HuH-7 (cell line): Measurements from ENCODE around the gene CTNNA3.
A peak's percentile ranks its signal among the peaks of the same experiment; 100 is the strongest.

Source experiments
- DNase-seq: peaks from one replicate; pipeline ENCODE4 v3.0.0; 2011; ENCODE audit warnings: low spot score

The CTNNA3 gene

GRCh38 chr10:67114945-67115344 lies 581.0 kb downstream of the CTNNA3 start:
- DNase-seq, result peak; percentile 26

GRCh38 chr10:67112765-67113164 lies 583.2 kb downstream of the CTNNA3 start:
- DNase-seq, result no peak

- no peak for DNase-seq
Observed at GRCh38 chr10:67110286-67110685, 585.7 kb downstream of the CTNNA3 start.

DNA sequence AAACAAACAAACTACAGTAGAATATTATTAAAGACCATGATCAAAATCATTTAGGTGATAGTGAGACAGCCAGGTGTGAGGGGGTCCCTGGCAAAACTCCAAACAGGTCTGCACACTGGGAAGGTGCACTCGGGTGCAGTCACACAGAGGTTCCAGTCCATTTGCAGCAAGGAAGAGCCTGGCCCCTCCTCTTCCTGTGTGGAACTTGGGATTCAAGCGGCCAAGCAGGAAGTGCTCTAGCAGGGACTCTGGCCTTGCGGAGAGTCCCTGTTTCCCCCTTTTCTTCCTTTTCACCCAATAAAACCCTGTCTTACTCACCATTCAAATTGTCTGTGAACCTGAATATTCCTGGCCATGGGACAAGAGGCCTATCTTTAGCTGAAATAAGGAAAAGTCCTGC lies 588.3 kb downstream of the CTNNA3 start:
- DNase-seq, result no peak

DNA sequence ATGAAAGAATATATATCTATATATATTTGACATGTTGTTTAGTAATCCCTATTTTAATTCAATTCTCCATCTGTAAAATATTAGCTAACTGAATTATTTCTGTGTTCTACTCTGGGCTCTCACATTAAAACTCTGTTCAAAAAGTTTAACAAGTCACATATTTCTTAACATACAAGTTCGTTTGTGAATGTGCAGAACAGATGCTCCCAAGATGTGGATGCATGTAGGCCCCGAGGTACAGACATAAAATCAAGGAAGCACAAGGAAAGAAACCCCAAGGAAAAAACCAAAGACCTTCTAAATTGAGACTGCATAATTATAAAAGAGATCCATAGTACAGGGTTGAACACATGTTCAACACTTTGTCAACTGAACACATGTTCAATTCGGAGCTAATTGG lies 595.0 kb downstream of the CTNNA3 start:
- DNase-seq, result no peak

DNA sequence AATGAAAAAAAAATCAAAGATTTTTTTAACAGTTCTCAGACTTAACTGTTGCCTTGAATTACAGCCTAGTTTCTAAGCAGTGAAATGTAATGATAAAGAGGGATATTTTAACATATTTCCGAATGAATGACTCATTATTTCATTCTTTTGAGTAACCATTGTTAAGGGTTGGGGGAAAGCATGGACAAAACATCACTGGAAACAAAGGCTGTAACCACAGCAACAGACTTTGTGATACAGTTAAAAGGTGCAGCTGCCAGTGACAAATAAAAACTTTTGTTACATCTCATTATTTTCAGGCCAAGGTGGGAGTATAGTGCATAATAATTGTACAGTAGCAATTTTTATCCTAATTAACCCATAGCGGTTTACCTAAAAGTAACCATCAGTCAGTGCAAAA lies 597.5 kb downstream of the CTNNA3 start:
- no peak for DNase-seq

- DNase-seq, result no peak
Observed at GRCh38 chr10:67095531-67095930, 600.5 kb downstream of the CTNNA3 start.

DNA sequence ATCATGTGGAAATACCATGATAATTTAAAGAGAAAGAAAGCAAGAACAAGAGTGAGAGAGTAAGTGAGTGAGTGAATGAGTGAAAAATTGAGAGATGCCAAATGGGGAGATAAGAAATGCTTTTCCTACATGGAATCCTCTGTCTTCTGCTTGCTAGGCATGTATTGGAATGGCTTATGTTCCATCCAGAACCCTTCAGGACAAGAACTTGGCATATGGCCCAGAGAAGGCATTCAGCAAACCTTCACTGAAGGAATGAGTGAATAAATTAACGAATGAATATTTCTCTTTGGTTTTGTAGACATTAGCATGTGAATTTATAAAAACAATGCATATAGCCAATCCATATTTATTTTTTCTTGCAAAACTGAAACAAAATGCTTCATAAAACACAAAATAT lies 608.0 kb downstream of the CTNNA3 start:
- DNase-seq, result no peak

GRCh38 chr10:67087135-67087425 lies 608.9 kb downstream of the CTNNA3 start:
- DNase-seq, result no peak

- DNase-seq, result no peak
Observed at GRCh38 chr10:67086327-67087134, 609.5 kb downstream of the CTNNA3 start.

GRCh38 chr10:67079126-67079525 lies 616.9 kb downstream of the CTNNA3 start:
- no peak for DNase-seq

DNA sequence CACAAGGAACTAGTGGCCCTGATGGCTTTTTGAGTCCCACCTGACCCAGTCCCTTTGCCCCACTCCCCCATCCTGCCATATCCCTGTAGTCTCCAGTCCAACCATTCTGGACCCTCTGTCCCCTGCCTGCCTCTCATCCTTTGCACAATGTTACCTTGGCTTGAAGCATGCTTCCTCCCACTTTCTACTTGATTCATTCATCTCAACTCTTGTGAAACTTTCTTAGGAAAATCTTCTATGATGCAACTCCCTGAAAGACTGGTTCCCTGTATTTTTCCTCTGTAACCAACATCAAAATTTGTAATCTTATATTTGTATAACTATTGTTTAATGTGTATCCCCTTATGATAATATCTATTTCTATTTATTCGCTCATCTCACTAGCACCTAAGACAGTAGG lies 618.6 kb downstream of the CTNNA3 start:
- DNase-seq, result no peak

DNA sequence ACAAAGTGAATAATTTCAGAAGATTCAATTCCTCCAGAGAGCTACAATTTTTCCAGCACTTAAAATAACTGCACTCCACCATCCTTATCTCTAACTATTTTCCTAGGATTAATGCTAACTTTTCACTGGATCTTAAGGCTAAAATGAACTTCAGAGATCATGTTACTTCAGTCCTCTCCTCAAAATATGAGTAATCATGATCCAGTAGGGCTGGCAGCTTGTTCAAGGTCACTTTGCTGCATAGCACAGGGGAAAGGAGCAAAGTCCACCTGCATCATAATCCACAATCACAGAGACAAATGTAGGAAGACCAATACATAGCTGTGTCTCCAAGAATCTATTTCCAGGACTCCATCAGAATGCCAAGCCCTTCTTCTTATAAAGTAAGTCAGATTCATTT lies 619.9 kb downstream of the CTNNA3 start:
- peak; percentile 4 for DNase-seq

DNA sequence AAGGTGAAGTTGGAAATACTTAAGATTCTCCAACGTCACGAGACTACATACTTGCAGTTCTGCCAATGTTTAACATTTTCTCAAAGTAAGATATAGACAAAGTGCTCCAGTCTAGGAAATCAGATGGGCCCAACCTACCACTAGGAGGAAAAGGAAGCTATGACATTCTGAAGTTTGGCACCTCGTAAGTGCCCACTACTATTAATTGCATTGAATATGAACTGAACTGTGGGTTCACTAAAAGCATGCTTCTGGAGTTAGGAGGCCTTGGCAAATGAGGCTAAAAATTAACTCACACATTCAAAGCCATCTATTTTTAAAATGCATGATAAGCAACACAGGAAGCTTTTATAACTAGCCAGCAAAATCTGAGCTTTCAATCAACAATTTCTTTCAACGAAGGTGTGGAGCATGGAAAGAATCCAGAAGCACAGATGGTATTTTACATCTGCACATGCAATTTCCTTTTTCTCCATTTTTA lies 620.5 kb downstream of the CTNNA3 start:
- no peak for DNase-seq

DNA sequence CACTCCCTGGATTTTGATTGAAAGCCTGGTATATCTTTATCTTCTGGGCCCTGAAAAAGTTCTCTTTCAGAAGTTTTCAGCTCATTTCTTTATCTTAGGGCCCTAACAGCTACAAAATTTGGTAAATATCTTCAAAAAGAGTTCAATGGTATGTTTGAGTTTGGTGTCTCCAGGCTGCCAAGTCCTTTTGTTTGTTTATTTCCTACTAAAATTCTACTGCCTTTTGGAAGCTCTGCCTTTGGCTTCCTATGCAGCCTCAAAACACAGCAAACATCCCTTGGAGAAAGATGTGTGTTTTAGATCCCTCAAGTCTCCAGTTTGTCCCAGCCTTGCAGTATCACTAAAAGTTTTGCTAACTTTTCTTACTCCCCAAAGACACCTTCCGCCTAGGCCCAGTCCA lies 623.3 kb downstream of the CTNNA3 start:
- no peak for DNase-seq

GRCh38 chr10:67050415-67050814 lies 645.6 kb downstream of the CTNNA3 start:
- DNase-seq, result no peak

DNA sequence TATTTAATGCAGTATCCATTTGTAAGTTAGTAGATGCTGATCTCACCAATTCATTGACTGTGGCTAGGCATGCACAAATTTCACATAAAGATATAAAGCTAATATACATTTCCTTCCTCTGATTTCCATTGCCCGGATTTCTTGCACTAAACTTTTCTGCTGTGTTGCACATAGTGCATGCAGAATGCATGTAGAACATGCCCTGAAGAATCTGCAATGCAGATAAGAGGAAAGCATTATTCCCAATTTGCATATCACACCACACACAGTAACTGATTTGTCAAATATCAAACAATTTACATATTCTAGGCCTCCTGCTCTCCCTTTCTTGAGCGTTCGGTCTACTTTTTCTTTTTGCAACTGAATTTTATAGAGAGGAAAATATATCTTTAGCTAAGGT lies 646.0 kb downstream of the CTNNA3 start:
- DNase-seq, result no peak

DNA sequence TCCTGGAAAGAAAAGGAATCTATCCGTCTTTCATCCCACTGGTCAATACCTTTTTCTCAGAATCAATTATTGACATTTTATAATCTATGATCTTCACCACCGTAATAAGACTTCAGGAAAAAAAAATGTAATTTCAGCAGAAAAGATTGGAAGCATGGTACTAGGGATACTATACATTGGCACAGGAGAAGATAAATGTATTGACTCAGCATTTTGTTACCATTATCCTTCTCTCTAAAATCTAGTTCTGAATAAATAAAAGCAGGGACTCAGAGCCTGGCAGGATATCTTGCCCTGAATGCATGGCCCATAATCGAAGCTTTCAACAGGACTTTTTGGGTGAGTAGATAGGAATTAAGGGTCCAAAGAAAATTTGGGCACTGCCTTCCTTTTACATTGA lies 649.5 kb downstream of the CTNNA3 start:
- no peak for DNase-seq

DNA sequence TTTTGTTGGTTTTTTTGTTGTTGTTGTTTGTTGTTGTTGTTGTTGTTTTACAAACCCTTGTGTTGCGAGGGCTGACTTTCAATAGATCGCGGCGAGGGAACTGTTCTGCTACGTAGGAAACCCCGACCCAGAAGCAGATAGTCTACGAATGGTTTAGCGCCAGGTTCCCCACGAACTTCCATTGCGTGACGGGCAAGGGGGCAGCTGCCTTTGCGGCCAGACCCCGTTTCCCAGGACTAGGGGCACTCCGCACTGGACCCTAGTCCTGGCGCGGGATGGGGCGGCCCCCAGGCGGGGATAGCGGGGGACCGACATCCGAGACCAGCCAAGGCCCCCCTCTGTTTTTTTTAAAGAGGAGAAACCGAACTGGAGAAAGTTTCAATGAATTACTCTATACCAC lies 650.6 kb downstream of the CTNNA3 start:
- DNase-seq, result no peak

DNA sequence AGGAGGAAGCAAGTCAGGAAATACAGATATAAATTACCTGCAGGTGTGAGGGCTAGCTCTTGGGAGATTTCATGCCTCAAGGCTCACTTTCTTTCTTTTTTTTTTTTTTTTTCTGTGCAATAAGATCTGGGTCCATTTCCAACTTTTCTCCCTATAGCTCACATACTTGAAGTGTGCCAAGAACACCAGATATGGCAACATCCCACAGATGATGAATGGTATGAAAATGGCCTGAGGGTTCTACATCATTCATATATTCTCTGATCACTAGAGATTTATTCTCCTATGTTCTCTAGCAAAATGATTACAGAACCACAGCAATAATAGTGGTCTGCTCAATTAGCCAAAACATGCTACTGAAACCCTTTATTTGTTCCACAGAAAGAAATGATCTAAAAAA lies 653.0 kb downstream of the CTNNA3 start:
- no peak for DNase-seq

DNA sequence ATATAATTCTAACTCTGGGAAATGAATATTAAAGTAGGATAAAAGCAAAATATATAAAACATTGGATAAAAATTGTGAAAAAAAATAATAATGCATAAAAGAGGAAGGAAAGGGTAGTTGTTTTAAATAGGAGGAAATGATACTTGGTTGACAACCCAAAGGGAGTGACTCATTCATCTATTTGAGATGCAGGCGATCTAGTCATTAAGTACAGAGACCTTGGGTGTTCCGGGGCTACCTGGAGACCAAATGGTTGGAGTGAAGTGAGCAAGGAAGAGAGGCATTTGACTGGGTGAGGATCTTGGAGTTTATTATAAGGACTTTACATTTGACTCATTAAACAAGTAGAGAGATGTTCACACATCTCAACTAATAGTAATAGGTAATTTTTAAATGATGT lies 659.2 kb downstream of the CTNNA3 start:
- DNase-seq, result no peak

DNA sequence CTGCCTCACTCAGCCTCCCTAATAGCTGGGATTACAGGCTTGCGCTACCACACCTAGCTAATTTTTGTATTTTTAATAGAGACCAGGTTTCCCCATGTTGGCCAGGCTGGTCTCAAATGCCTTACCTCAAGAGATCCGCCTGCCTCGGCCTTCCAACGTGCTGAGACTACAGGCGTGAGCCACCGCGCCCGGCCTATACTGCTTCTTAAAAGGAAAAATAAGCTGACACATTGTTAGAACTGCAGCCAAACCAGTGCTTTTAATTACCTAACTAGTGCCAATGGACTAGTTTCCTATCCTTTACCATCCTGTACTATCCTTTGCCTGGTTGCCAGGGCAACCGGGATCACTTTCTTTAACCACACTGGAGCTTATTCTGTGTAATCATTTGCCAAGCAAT lies 662.1 kb downstream of the CTNNA3 start:
- no peak for DNase-seq

DNA sequence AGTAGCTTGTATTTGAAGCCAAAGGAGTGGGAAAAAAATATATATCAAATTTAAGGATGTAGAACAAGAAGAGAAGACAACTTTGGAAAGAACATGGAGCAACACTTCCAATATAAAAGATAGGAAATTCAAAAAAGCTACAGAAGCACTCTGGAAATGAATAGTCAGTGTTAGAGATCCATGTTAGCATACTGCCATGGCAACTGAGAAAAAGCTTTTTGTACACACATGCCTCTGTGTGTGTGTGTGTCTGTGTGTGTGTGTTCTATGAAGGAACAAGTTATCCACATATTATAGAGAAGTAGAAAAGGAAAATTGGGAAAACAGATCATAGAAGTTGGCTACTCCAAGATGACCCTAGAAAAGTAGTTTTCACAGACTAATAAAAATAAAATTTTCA lies 673.9 kb downstream of the CTNNA3 start:
- no peak for DNase-seq

DNA sequence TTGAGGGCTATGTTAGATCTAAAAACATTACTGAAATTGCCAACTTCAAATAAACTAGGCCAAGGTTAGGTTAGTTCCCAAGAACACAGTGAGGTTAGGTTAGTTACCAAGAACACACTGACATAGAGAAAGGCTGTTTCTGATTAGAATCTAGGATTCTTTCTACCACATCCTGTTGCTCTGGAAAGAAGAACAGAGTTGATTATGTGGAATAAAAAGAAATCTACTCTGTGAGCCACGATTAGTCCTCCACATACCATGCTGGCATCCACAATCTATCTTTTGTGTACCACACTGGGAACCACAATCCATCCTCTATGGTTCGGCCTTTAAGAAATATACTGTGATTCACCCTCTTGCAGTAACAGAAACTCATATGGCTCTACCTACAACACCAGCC lies 678.8 kb downstream of the CTNNA3 start:
- DNase-seq, result no peak

DNA sequence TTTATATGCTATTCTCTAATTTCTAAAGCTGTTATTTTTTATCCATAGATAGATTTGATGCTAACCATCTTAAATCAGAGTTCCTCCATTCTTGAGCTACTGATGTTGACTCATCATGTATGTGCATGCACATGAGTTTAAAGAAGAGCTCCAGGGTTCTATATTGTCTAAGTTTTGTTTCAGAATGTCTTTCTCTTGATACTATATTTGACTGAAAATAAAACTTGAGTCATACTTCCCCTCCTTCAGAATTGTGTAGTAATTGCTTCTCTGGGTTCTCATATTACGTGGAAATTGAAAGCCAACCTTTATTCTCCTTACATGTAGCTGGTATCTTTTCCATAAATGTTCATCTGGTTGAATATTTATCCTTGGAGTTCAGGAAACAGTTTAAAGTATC lies 680.8 kb downstream of the CTNNA3 start:
- no peak for DNase-seq
